Endodermal cell (in vitro differentiated cells): ENCODE data around the gene MRTFA. TPM values are rescaled to one million over a fixed set of nuclear protein-coding genes. Genes with fewer than 3 reads are reported as not detected.

Source experiments
- DNase-seq: peaks from one replicate; pipeline ENCODE4 v3.0.0-alpha.2; 2017
- H3K27ac ChIP-seq: 2 replicates; pipeline ENCODE4 v1.5.1; 2013; ENCODE audit warnings: mild to moderate bottlenecking, low read depth, low read length, moderate library complexity
- H3K27me3 ChIP-seq: 2 replicates; pipeline ENCODE4 v1.6.1; 2013; ENCODE audit warnings: mild to moderate bottlenecking, low read length, moderate library complexity; ENCODE audit not compliant: insufficient read depth, control insufficient read depth, poor library complexity, severe bottlenecking
- H3K36me3 ChIP-seq: 2 replicates; pipeline ENCODE4 v1.7.0; 2013; ENCODE audit warnings: mild to moderate bottlenecking, low read length, moderate library complexity; ENCODE audit not compliant: control insufficient read depth, insufficient read depth
- H3K4me1 ChIP-seq: one replicate; pipeline ENCODE4 v1.7.0; 2013; ENCODE audit warnings: low read length; ENCODE audit not compliant: control insufficient read depth, insufficient read depth
- H3K4me3 ChIP-seq: 2 replicates; pipeline ENCODE4 v1.5.1; 2013; ENCODE audit warnings: mild to moderate bottlenecking, low read length, moderate library complexity
- H3K9ac ChIP-seq: 2 replicates; pipeline ENCODE4 v1.6.1; 2013; ENCODE audit warnings: mild to moderate bottlenecking, low read length, moderate library complexity; ENCODE audit not compliant: poor library complexity, severe bottlenecking; ENCODE audit errors: extremely low read depth
- H3K9me3 ChIP-seq: 2 replicates; pipeline ENCODE4 v1.6.1; 2013; ENCODE audit warnings: mild to moderate bottlenecking, low read length, moderate library complexity; ENCODE audit not compliant: control insufficient read depth
- H3K27ac Mint-ChIP-seq: 2 replicates; pipeline ENCODE4 v1.8.0; 2020; ENCODE audit warnings: mixed read lengths
- H3K27me3 Mint-ChIP-seq: 2 replicates; pipeline ENCODE4 v1.8.0; 2021; ENCODE audit warnings: mild to moderate bottlenecking, mixed read lengths; ENCODE audit not compliant: insufficient read depth
- H3K36me3 Mint-ChIP-seq: 2 replicates; pipeline ENCODE4 v1.8.0; 2020; ENCODE audit warnings: low read depth, mixed read lengths
- H3K4me1 Mint-ChIP-seq: 2 replicates; pipeline ENCODE4 v1.8.0; 2020; ENCODE audit warnings: mixed read lengths
- H3K4me3 Mint-ChIP-seq: 2 replicates; pipeline ENCODE4 v1.8.0; 2020; ENCODE audit warnings: mild to moderate bottlenecking, moderate library complexity, mixed read lengths
- H3K9me3 Mint-ChIP-seq: 2 replicates; pipeline ENCODE4 v1.8.0; 2020; ENCODE audit warnings: mild to moderate bottlenecking, mixed read lengths
- CTCF ChIP-seq: fragments of 200-600 bp; sonication (generic); conservative IDR thresholded peaks from 2 replicates; pipeline ENCODE4 v1.5.0; 2021; ENCODE audit warnings: antibody characterized with exemption, mild to moderate bottlenecking
- WGBS, 2 experiments: methylation state at CpG; one replicate each; pipeline versions ENCODE4 v1.1.5 to v1.1.7; 2013; ENCODE audit warnings: missing lambda C conversion rate in 2 of 2, mixed read lengths in 1 of 2; ENCODE audit not compliant: insufficient coverage in 1 of 2, insufficient read length in 1 of 2; 5-methylcytosine and 5-hydroxymethylcytosine counted together
- total RNA-seq, 2 donors: library from RNA; stranded (reverse); fragmentation: NEBNext Ultra II Directional in 1 of 2; extraction: Animal tissue kit (Norgen Biotek cat#: 25700) in 1 of 2; gene quantifications; 2 replicates in 1 of 2; 3 replicates in 1 of 2; pipeline ENCODE4 v1.2.1, GENCODE V29; 2021

MRTFA gene
- total RNA-seq, 2 donors from 2014 or later, result 43.3 to 44.7 TPM

GRCh38 chr22:40401532-40401931 lies 235.0 kb downstream of the MRTFA start:
- Mint-ChIP-seq H3K27me3 (no peaks in the 10 kb centered on the region), H3K27ac (no peak overlapping the region), H3K4me1 (peaks cover 5% of the 10 kb centered on the region), H3K4me3 (no peak overlapping the region), H3K36me3 (peaks cover 39% of the 10 kb centered on the region), H3K9me3 (no peaks in the 10 kb centered on the region)
- no peak for DNase-seq
- Histone ChIP-seq H3K27ac (no peak overlapping the region), H3K27me3 (no peaks in the 10 kb centered on the region), H3K4me1 (no peaks in the 10 kb centered on the region), H3K9me3 (no peaks in the 10 kb centered on the region), H3K9ac (no peak overlapping the region), H3K4me3 (no peak overlapping the region), H3K36me3 (peaks cover 29% of the 10 kb centered on the region)
- 90 to 100% methylated on average over 4 of the region's 4 CpGs for WGBS, 2 experiments
- no peak for TF ChIP-seq CTCF

- Mint-ChIP-seq H3K27me3 (no peaks in the 10 kb centered on the region), H3K36me3 (peaks cover 46% of the 10 kb centered on the region), H3K27ac (no peak overlapping the region), H3K4me1 (peaks cover 5% of the 10 kb centered on the region), H3K9me3 (no peaks in the 10 kb centered on the region), H3K4me3 (no peak overlapping the region)
- no peak overlapping the region for H3K4me3 ChIP-seq
- H3K9me3 ChIP-seq, result no peaks in the 10 kb centered on the region
- H3K27me3 ChIP-seq, result no peaks in the 10 kb centered on the region
- no peaks in the 10 kb centered on the region for H3K4me1 ChIP-seq
- H3K27ac ChIP-seq, result peak overlapping the region; percentile 32
- peaks cover 26% of the 10 kb centered on the region for H3K36me3 ChIP-seq
- no peak for DNase-seq
- H3K9ac ChIP-seq, result no peak overlapping the region
- no peak for TF ChIP-seq CTCF
- 90 to 95% methylated on average over 13 to 15 of the region's 15 CpGs for WGBS, 2 experiments
Measured at GRCh38 chr22:40400159-40400558, 236.4 kb downstream of the MRTFA start.

GRCh38 chr22:40399621-40400020 lies 236.9 kb downstream of the MRTFA start:
- no peak overlapping the region for H3K27ac Mint-ChIP-seq

More at GRCh38 chr22:40399621-40400020, 236.9 kb downstream of the MRTFA start:
- no peak overlapping the region for H3K4me3 ChIP-seq
- H3K27me3 ChIP-seq, result no peaks in the 10 kb centered on the region
- no peak for TF ChIP-seq CTCF
- no peak for DNase-seq
- Mint-ChIP-seq H3K4me3 (no peak overlapping the region), H3K4me1 (peaks cover 5% of the 10 kb centered on the region), H3K9me3 (no peaks in the 10 kb centered on the region), H3K36me3 (peaks cover 42% of the 10 kb centered on the region), H3K27me3 (no peaks in the 10 kb centered on the region)
- 88 to 92% methylated on average over 2 of the region's 2 CpGs for WGBS, 2 experiments
- peak overlapping the region; percentile 32 for H3K27ac ChIP-seq
- H3K36me3 ChIP-seq, result peaks cover 26% of the 10 kb centered on the region
- no peaks in the 10 kb centered on the region for H3K4me1 ChIP-seq
- no peak overlapping the region for H3K9ac ChIP-seq
- no peaks in the 10 kb centered on the region for H3K9me3 ChIP-seq
